ENCODE results near the gene TUT1.
"Not testable (repeated sequence)": the region's sequence is repeated elsewhere in the genome, so short reads cannot be mapped to it uniquely, and the experiment has no call there.

TUT1 gene

GRCh38 chr11:62554387-62555167 lies 36.7 kb downstream of the TUT1 start:
- DNase-seq = no peak

DNA sequence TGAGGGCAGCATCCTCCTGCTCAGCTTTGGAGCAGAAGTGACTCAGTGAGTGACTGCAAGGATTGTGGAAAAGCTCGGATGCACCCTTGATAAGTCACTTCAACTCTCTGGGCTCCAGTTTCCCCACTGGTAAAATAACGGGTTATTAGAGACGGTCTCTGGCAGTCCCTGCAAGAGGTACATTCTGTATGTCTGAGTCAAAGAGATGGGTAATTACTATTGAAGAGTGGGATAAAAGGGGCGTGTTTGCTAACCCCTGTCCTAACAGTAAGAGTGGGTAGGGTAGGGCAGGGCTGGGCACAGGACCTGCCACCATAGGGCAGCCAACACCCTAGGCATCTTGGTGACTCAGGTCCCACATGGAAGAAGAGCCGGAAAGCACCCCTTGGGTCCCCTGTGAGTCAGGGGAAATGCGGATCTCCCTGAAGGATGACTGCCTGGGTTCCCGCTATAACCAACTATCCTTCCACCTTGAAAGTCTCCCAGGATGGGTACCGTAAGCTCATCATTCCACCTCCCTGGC lies 37.4 kb downstream of the TUT1 start:
- DNase-seq = no peak

DNA sequence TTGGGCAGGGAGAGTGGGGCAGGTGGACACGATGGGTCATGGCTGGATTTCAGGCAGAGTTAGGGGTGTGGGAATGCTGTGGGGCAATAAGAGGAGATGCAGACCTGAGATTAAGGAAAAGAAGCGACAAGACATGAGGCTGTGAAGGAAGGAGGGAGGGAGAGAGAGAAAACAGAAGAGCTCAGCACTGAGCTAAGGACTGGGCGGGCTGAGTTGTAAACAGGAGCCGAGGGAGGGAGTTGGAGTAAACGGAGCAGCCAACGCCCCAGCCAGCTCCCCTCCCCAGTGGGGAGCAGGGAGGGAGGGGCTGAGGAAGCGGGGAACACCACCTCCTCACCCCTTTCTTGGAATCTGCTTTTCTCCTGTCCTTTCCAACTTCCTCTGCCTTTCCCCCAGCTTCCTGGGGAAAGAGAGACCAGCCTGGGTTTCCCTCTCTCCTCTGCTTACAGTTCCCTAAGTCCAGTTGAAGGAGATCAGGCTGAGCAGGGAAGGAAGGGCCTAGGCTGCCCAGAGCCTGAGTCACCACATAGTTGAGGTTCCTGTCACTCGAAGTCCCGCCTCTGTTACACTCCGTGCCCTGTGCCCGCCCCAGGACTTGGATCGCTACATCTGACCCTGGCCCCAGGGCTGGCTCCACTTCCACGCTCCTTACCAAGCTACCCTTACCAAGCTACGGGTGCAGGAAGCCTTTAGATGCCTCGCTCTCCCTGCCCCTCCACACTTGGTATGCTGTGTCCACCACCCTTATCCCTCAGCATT lies 38.1 kb downstream of the TUT1 start:
- peak; percentile 71 for DNase-seq

GRCh38 chr11:62552485-62553079 lies 38.7 kb downstream of the TUT1 start:
- no peak for DNase-seq

DNA sequence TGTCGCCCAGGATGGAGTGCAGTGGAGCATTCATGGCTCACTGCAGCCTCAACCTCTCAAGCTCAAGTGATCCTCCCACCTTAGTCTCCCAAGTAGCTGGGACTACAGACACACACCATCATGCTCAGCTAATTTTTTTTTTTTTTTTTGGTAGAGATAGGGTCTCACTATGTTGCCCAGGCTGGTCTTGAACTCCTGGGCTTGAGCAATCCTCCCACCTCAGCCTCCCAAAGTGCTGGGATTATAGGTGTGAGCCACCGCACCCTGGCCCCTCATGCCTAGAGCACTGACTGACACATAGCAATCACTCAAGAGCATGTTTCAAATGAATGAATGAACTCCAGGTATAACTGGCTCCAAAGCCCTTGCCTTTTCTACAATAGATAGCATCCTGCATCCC lies 40.8 kb downstream of the TUT1 start:
- not testable (repeated sequence) for DNase-seq

GRCh38 chr11:62548545-62549335 lies 42.6 kb downstream of the TUT1 start:
- no peak for DNase-seq

DNA sequence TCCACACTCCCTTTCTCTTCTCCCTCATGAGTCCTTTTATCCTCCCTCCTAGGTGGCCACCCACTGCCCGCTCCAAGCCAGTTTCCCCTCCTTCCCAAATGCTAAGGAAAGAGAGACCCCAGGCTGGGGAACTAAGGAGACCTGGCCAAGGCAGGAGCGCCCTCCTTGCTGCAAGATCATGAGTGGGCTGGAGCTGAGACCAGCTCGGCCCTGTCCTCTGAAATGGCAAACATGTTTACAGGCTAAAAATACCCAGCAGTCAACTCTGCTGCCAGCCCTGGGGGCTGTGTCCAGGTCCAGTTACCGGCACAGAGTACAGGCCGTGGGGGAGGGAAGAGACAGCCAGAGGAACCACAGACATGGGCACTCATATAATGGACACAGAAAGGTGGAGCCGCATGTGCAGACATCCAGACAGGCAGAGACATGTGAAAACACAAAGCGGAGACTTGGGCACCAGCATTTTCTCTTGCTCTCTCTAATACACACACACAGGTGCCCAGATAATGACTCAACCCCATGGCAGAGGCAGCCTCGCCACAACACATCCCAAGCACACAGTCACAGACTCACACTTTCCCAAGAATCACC lies 43.5 kb downstream of the TUT1 start:
- no peak for DNase-seq

GRCh38 chr11:62546929-62547625 lies 44.2 kb downstream of the TUT1 start:
- no peak for DNase-seq

GRCh38 chr11:62546244-62546928 lies 44.9 kb downstream of the TUT1 start, which contains the start of gene AHNAK:
Gene AHNAK (minus strand): TSS chr11:62546806. CDS start chr11:62536098, 10,708 bp downstream.
- DNase-seq = peak; percentile 73

GRCh38 chr11:62545437-62546243 lies 45.7 kb downstream of the TUT1 start:
- peak; percentile 70 for DNase-seq

GRCh38 chr11:62544581-62545436 lies 46.5 kb downstream of the TUT1 start:
- DNase-seq = peak; percentile 51

DNA sequence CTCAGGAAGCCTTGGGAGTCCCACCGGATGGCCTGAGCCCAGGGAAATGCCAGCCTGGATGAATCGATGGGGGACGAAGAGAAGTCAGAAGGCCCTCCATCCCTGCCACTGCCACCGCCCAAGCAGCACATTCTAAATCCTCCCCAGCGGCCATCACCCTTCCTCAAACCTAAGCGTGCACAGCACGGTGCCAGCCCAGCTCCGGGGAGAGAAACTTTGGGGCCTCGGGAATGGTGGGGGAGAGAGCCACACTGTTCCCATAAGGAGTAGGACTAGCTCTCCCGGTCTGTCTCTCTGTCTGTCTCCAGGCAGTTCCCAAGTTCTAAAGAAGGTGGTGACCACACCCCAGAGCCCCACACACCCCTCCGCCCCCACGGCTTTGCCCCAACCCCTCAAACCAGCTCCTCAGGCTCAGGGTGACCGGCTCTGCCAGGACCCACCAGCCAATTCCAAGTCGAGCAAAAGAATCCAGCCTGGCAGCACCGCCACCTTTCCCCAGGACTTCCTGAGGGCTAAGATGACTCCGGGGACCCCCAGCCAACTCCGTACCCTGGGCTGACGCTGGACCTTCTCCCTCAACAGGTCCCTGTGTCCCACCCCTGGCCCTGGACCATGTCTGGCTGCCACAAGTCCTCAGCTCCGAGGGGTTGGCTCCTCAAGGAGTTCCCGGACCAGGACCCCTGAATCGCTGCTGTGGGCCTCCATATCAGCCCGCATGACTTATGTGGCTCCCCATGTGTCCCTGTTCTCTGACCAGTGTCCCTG lies 47.5 kb downstream of the TUT1 start:
- DNase-seq = no peak

- peak; percentile 84 for DNase-seq
Measured at GRCh38 chr11:62542750-62543567, 48.4 kb downstream of the TUT1 start.

DNA sequence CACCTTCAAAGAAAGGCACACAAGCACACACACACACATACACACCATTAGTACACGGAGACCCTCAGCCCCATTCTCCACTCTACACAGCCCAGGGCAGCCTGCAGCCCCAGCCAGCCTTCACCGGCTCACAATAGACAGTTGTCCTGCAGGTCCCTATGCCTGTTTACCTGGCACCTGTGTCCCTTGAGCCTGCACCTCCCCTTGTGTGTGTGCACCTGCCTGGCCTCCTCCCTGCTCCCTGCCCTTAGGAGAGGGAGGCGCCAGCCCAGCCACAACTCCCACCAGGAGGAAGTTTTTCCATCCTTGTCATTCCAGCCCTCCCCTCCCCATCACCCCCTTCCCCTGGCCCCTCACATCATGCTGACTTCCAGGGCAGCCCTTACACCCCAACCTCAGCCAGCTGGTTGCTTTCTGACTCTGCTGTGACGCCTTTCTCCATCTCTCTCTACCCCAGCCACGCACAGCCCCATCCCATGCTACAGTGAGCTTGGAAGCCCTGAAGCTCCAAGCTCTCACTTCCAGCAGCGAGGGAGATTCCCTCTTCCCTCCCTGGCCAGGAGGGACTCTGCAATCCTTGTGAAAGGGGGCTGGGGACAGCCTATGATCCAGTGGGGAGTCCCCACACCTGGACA lies 49.1 kb downstream of the TUT1 start:
- no peak for DNase-seq

- peak; percentile 83 for DNase-seq
Measured at GRCh38 chr11:62540804-62541701, 50.3 kb downstream of the TUT1 start.

Measured in activated CD4-positive, alpha-beta T cell treated with anti-CD3 and anti-CD28 coated beads, Interleukin-2, amount 50 U/mL, for 16 hours (primary cell).